ENCODE measurements around the gene SEMA4A.

- no peak for TF ChIP-seq CTCF (conservative IDR thresholded peaks at IDR 0.05; ENCODE audit: low read length)
- TF ChIP-seq EZH2phosphoT487 (IDR thresholded peaks at IDR 0.05; ENCODE audit: borderline replicate concordance, low read depth, low read length): no peak
These were observed 2.2 kb upstream of the SEMA4A start for GRCh38 chr1:156151093-156151688.
